Activated T-helper 1 cell treated with anti-CD3 and anti-CD28 coated beads, Interleukin-2, amount 50 U/mL, for 16 hours (primary cell): ENCODE data around the gene SH3PXD2B.
"Not testable (repeated sequence)": the region's sequence is repeated elsewhere in the genome, so short reads cannot be mapped to it uniquely, and the experiment has no call there.

Source experiments
- DNase-seq, 2 donors: peaks; one replicate each; pipeline ENCODE4 v3.0.0-alpha.2; 2020; ENCODE audit warnings: low read depth in 1 of 2, low spot score in 1 of 2

The SH3PXD2B gene

DNA sequence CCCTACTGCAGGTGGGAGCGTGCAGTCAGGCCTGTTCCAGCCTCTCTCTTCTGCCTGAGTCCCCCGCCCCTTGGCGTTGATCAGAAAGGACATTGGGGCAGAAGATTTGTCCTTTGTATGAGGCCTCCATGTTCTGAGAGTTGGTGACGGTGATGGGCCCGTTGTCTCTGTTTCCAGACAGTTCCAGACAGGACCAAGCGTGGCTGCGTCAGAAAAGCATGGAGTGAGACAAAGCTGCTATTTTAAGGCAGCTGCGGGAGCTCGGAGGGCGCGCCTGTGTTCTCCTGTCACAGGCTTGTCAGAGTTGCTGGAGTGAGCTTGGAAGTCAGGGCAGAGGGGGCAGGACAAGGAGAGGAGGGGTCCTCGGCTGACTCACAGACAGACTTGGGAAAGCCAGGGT is 32.1 kb upstream of the SH3PXD2B start:
- DNase-seq, result no peak

DNA sequence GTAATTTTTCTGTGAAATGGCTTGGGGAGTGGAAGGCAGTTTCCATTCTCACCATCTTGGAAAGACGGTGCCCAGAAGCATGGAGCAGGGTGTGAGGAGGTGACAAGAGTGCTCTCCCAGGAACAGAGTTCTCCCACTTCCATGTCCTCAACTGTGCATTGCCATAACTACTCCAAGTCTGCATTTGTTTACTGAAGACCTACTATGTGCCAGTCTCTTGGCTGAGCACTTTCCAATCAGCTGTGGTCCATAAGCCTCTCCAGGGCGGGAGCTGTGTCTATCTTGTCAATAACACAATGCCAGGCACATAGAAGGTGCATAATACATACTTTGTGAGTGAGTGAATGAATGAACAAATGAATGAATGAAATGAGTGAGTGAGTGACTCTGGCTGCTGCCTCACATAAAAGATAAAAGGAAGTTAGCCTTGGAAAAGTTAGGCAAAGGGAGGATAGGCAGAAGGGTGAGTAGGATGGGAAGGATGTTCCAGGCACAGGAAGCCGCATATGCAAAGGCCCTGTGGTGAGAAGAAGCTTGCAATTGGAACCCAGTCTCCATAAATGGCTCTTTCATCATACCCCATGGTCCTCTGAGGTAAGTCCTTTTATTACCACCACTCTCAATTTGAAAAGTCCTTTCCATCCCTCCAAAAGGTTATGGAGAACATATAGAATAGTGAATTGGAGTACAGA is 31.3 kb upstream of the SH3PXD2B start:
- no peak for DNase-seq

DNA sequence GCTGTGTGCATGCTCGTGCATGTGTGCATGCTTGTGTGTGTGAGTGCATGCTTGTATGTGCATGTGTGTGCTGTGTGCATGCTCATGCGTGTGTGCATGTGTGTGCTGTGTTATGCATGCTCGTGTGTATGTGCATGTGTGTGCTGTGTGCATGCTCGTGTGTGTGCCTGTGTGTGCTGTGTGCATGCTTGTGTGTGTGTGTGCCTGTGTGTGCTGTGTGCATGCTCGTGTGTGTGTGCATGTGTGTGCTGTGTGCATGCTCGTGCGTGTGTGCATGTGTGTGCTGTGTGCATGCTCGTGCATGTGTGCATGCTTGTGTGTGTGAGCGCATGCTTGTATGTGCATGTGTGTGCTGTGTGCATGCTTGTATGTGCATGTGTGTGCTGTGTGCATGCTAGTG is 30.3 kb upstream of the SH3PXD2B start:
- DNase-seq, result no peak

DNA sequence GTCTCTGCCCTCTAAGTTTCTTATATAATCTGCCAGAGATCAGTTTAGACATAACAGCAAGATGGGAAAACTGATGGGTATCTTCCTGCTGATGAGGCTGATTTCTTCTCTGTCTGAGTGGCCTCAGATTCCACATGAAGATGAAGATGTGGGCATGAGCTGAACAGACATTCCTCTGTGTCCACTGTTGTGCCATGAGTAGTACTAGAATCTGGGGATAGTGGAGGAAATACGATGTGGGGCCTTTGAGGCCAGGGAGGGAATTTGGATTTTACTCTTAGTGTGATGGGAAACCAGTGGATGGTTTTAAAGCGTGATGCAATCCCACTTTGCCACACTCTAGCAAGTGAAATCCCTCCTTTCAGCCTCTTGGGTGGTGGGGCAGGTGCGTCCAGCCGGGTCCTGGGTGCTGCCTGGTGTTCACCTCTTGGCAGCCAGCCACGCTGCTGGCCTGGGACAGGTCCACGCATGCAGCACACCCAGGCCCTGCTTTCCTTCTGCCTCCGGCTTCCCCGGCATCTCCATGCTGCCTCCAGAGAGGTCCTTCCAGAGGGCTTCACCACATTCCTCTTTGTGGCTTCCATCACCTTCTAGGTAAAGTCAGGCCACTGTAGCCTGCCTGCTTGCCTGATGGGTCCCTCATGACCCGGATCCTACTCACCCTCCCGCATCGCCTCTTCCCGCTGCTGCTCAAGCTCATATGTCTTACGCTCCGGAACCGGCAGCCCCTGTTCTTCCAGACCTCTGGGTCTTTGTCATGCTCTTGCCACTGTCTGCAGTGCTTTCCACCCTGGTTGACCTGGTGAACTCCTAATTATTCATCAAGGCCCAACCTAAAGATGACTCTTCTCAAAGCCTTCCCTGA is 28.1 kb upstream of the SH3PXD2B start:
- no peak for DNase-seq

GRCh38 chr5:172481011-172481800 is 26.9 kb upstream of the SH3PXD2B start:
- no peak for DNase-seq

DNA sequence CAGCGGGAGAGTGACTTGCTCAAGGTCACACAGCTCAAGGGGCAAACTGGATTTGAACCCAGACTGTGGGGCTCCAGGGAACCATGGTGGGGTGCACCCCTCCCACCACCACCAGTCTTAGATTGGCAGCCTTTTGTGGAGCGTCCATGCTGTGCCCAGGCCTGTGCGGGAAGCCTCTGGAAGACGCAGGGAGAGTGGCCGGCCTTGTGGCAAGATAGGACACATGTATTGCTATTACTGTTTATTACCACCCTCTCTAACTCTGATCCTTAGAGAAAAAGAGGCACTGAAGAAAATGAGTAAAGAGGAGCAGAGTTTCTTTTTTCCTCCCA is 25.4 kb upstream of the SH3PXD2B start:
- DNase-seq, result no peak

- no peak for DNase-seq
Measured at GRCh38 chr5:172479034-172479783, 24.9 kb upstream of the SH3PXD2B start.

DNA sequence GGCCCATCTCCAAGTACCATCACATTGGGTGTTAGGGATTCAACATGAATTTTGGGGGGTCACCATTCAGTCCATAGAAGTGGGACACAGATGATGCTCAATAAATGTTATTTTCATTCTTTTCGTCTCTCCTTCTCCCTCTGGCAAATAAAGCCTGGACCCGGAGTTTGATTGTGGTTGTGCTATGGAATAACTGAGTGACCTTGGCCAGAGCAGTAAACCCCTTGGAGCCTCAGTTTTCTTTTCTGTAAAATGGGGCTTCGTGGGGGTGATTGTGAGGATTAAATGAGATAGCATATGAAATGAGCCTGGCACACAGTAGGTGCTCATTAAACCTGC is 24.3 kb upstream of the SH3PXD2B start:
- not testable (repeated sequence) for DNase-seq

GRCh38 chr5:172478256-172478655 is 23.9 kb upstream of the SH3PXD2B start:
- no peak for DNase-seq

GRCh38 chr5:172477466-172477865 is 23.1 kb upstream of the SH3PXD2B start:
- DNase-seq, result no peak

- DNase-seq, result no peak
Measured at GRCh38 chr5:172474293-172474692, 20.0 kb upstream of the SH3PXD2B start.

DNA sequence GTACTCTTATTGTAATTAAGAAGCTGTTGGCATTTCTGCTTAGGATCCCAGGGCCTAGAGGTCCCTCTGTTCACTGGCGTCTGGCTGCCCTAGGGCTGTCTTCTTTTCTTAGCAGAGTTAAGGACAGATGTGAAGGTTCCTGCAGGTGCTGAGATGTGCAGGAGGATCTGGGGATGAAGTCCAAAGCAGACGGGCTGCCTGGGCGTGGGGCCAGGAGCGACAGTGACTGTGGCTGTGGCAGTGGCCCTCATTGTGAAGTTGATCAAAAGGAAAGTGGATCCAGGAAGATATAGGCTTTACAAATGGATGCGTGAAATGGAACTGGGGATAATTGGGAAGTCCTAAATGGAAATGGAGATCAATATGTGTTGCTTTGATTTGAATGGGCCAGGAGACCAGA is 19.1 kb upstream of the SH3PXD2B start:
- DNase-seq, result no peak

- no peak for DNase-seq
Measured at GRCh38 chr5:172469697-172470096, 15.4 kb upstream of the SH3PXD2B start.

DNA sequence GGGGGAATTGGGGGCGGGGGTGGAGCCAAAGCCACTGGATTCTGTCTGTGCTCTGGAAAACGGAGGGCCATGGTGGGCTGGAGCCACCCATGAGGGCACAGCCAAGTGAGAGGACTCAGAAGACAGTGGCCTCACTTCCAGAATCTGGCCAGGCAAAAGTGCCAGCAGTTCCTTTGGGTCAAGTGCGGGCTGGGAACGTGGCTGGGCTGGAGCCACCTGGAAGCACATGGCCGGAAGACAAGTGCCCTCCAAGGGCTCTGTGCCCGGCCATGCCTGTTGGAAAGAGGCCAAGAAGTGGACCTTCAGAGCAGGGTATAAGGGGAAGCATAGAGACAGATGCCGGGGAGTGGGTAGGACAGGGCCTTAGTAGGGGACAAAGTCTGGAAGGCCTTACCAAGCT is 11.7 kb upstream of the SH3PXD2B start:
- no peak for DNase-seq

DNA sequence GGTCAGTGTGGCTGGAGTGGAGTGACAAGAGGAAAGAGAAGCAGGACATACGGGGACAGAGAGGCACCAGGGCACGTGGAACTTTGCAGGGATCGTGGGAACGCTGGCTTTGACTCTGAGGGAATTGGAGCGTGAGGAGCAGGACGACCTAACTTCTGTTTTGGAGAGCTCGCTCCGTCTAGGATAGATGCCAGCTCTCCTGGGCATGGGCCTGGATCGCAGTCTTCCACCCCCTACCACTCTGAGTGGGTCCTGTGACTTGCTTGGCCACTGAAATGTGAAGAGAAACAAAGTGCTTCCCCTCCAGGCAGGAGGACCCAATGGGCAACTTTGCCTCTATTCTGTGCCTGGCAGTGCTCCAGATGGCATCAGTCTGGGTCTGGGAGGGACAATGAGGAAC is 8.7 kb upstream of the SH3PXD2B start:
- DNase-seq, result no peak

DNA sequence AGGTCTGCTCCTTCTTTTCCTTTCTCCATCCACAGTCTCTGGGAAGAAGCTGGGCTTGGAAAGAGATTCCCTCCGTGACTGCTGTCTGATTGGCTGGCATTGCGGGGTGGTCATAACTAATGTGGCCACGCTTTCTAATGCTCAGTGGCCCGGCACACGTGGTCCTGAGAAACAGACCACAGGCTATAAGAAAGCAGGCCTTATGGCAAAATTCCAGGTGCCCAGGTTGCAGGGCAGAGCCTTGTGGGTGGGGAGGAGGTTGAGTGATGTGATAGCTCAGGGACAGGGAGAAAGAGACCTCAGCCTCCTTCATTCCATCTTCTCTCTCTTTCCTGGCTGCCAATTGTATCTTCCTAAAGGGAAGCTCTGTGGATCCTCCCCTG is 5.4 kb upstream of the SH3PXD2B start:
- DNase-seq, result no peak

DNA sequence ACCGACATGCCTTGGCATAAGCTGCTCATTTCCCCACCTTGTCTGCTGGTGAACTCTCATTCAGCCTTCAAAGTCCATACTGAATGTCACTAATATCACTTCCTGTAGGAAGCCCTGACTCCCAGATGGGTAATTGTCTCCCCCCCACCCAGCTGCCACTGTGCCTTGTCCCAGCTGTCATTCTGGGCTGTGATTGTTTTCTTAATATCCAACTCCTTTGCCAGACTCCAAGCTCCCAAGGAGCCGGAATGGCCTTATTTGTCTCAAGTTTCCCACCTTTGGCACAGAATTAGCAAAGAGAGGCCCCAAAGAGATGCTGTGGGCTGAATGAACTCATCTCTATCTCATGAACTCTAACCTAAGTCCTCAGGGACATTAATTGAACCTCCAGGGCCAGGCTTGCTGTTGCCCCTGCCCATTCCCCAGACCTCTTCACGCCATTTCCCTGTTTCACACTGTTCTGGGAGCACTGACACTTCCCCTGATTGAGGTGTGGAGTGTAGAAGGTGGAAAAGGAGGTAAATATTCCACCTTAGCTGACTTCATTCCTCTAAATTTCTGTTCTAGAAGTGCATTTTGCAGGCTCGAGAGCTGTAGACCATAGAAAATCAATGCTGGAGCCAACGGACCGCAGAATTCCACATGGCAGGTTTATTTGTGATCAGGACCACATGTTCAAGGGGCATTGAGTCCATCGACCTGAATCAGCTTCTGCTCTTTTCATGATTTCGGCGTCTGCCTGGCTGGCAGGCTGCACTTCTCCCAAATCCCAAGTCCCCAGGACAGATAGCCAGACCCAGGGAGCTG is 4.9 kb upstream of the SH3PXD2B start:
- no peak for DNase-seq

- no peak for DNase-seq
Measured at GRCh38 chr5:172456076-172456722, 1.9 kb upstream of the SH3PXD2B start.

- DNase-seq, result no peak
Measured at GRCh38 chr5:172455511-172456061, 1.3 kb upstream of the SH3PXD2B start.

- no peak for DNase-seq
Measured at GRCh38 chr5:172455087-172455381, 709 bp upstream of the SH3PXD2B start.
